ENCODE results near the gene CC2D1B. TPM values are rescaled to one million over a fixed set of nuclear protein-coding genes. Genes with fewer than 3 reads are reported as not detected.

Gene CC2D1B
- total and polyA plus RNA-seq, 9 of the 15 experiments (the other 6 are each of a cell fraction or from before 2014, with no cell fraction given): 1.2 to 33.6 (median 25.5) TPM

- CTCF ChIA-PET (ENCODE audit: low intra/inter-chr PET ratio): interaction anchor here (0.7 kb wide), 1 partner anchor 202 kb away, joined by 4 read pairs; the partner anchor contains the start of gene ZFYVE9
- Histone ChIP-seq H3K36me3 (ENCODE audit: control insufficient read depth, insufficient read depth, low read length) (no peaks in the 10 kb centered on the region; the same call in 1 of the 3 replicates), H3K4me1 (replicated peaks in 1 of 2; ENCODE audit: control insufficient read depth in 2 of 2, insufficient read depth in 2 of 2, low read length in 2 of 2) (no peaks in the 10 kb centered on the region), H3K4me2 (ENCODE audit: insufficient read depth, low read length) (no peak overlapping the region), H3K27me3 (ENCODE audit: control insufficient read depth in 2 of 2, insufficient read depth in 2 of 2, low read length in 2 of 2) (no peaks in the 10 kb centered on the region), H3K9me1 (ENCODE audit: control insufficient read depth, insufficient read depth, low read length) (no peaks in the 10 kb centered on the region), H3K9ac (ENCODE audit: insufficient read depth in 1 of 2, low read depth in 2 of 2, low read length in 2 of 2) (no peak overlapping the region), H3K79me2 (ENCODE audit: control insufficient read depth, insufficient read depth, low read length) (no peaks in the 10 kb centered on the region), H2AFZ (ENCODE audit: low read depth, low read length) (no peak overlapping the region), H3K4me3 (no peak overlapping the region), H3K9me3 (replicated peaks; ENCODE audit: control insufficient read depth, insufficient read depth, low read depth, low read length) (no peaks in the 10 kb centered on the region), H4K20me1 (replicated peaks; ENCODE audit: control insufficient read depth, insufficient read depth, low read length) (no peaks in the 10 kb centered on the region), H3K27ac (ENCODE audit: extremely low read depth, low read depth, low read length) (no peak overlapping the region)
- 61% methylated on average over 3 of the region's 3 CpGs for WGBS (ENCODE audit: insufficient coverage, low coverage, missing lambda C conversion rate)
- TF ChIP-seq CREB3 (tag; conservative IDR thresholded peaks at IDR 0.05; ENCODE audit: low read depth) (no peak), CBX2 (IDR thresholded peaks at IDR 0.05; ENCODE audit: insufficient read depth, low read length, poor library complexity, severe bottlenecking) (no peak), HMG20A (CRISPR knock-in tag; conservative IDR thresholded peaks at IDR 0.05) (no peak), ZBTB12 (CRISPR knock-in tag; IDR thresholded peaks at IDR 0.05) (no peak), HDAC2 (IDR thresholded peaks at IDR 0.05) (no peak), FOXP1 (CRISPR knock-in tag; IDR thresholded peaks at IDR 0.05) (no peak), JUND (IDR thresholded peaks at IDR 0.05; ENCODE audit: borderline replicate concordance, low read depth, low read length) (no peak), JUND (tag; IDR thresholded peaks at IDR 0.05; ENCODE audit: borderline replicate concordance, low read depth, low read length) (no peak), MYC (IDR thresholded peaks at IDR 0.05; ENCODE audit: low read depth, low read length) (no peak), MYC (CRISPR knock-in tag; IDR thresholded peaks at IDR 0.05; ENCODE audit: borderline replicate concordance, low read depth) (no peak), KHSRP (IDR thresholded peaks at IDR 0.05) (no peak), CBFA2T2 (conservative IDR thresholded peaks at IDR 0.05) (no peak), MECOM (CRISPR knock-in tag; IDR thresholded peaks at IDR 0.05) (no peak), ZNF133 (CRISPR knock-in tag; IDR thresholded peaks at IDR 0.05) (no peak)
- no peak for ATAC-seq
- no TSS peak for BruUV-seq (replicated peaks)
- no peak for DNase-seq (ENCODE audit: extremely low read depth in 1 of 4, low spot score in 3 of 4)
- no peak for FAIRE-seq
- in situ Hi-C loops (cut with MboI): no loop called here
- POLR2A ChIA-PET: interaction anchor here (2.2 kb wide), 1 partner anchor 10 kb away, joined by 11 read pairs; no protein-coding TSS in a partner anchor
- intact Hi-C loops (cut with micrococcal nuclease): loop anchor here (10.0 kb wide), 1 partner anchor 449 kb away; no protein-coding TSS in a partner anchor
These were observed 22.0 kb downstream of the CC2D1B start for GRCh38 chr1:52343979-52344378.
